ENCODE measurements around the gene LRRC75B. TPM values are rescaled to one million over a fixed set of nuclear protein-coding genes. Genes with fewer than 3 reads are reported as not detected.
"Not testable (repeated sequence)": the region's sequence is repeated elsewhere in the genome, so short reads cannot be mapped to it uniquely, and the experiment has no call there.

LRRC75B gene
- total RNA-seq, 4 donors from 2014 or later: 8.5 to 21.2 (median 14.8) TPM

GRCh38 chr22:24559471-24559870, 33.4 kb downstream of the LRRC75B start:
- no peaks in the 10 kb centered on the region for H3K9me3 ChIP-seq
- WGBS, 2 donors (ENCODE audit: low coverage in 1 of 2): 20 to 49% methylated on average over 1 to 3 of the region's 4 CpGs

DNA sequence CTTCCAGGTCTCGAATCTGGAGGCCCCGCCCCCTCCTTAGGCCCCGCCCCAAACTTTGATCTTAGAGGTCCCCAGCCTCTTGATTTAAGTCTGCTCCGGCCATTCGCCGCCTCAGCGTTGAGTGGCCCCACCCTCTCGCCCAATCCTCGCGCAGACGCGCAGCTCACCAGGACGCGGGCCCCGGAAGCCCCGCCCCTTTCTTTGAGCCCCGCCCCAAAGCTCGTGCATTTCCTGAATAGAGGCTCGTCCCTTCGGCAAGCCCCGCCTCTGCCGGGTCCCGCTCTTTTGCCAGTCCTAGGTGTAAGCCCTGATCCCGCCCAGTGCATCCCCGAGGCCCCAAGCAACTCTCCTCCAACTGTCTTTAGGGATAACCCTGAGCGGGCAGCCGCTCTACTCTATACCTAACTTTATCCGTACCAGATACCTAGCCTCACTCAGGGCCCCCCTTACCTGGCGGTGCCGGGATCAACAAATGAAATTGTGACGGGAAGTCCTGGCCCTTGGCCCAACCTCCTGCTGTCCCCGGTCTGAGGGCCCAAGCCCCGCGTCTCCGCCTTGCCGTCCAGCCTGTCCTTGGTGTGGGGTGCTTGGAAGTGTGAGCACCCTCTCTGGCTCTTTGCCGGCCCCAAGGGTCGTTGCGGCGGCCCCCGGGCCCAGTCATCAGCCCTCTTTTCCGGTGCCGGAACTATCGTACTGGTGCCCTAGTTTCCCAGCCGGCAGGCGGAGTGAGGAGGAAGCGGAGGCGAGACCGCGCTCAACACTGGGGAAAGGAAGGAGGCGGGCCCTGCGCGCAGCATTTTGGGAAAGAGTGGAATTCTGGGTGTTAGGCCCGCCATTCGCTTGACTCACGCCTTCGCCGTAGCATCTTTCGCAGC, 37.5 kb downstream of the LRRC75B start, which contains the start of gene SNRPD3:
Gene SNRPD3, plus strand, starts transcription at position 835 of the 875 bp plus-strand sequence. CDS start 1,676 bp downstream, outside the sequence.
- 0 to 1% methylated on average over 1 to 17 of the region's 59 CpGs for WGBS, 2 donors (ENCODE audit: low coverage in 1 of 2)
- peak; percentile 95 for ATAC-seq
- Histone ChIP-seq H3K4me3 (peak within 1 kb of the TSS; percentile 91 to 98), H3K9me3 (no peaks in the 10 kb centered on the region), H3K36me3 (peaks cover 0 to 42% of the 10 kb centered on the region in 2 donors), H3K27ac (peak within 1 kb of the TSS; percentile 74 to 99 (median 96)), H3K4me1 (peaks cover 2 to 80% (median 26%) of the 10 kb centered on the region in 3 donors), H3K27me3 (no peaks in the 10 kb centered on the region)
- TF ChIP-seq EP300 (IDR thresholded peaks at IDR 0.05) (no peak), CTCF (IDR thresholded peaks at IDR 0.05) (peak in 3 of 4 experiments; percentile 15 to 68 (median 56)), POLR2A (IDR thresholded peaks at IDR 0.05) (peak; percentile 28 to 57), POLR2AphosphoS5 (IDR thresholded peaks at IDR 0.05) (peak; percentile 92)

More at GRCh38 chr22:24559471-24559870, 33.4 kb downstream of the LRRC75B start:
- Histone ChIP-seq H3K27me3 (no peaks in the 10 kb centered on the region), H3K27ac (peak overlapping the region in 1 of 4 donors; percentile 7), H3K4me3 (no peak overlapping the region), H3K4me1 (peaks cover 2 to 82% (median 21%) of the 10 kb centered on the region in 3 donors), H3K36me3 (peaks cover 0 to 49% of the 10 kb centered on the region in 2 donors)
- no peak for TF ChIP-seq CTCF (IDR thresholded peaks at IDR 0.05)
- no peak for TF ChIP-seq POLR2A (IDR thresholded peaks at IDR 0.05)
- TF ChIP-seq EP300 (IDR thresholded peaks at IDR 0.05): no peak
- no peak for TF ChIP-seq POLR2AphosphoS5 (IDR thresholded peaks at IDR 0.05)
- ATAC-seq: no peak

GRCh38 chr22:24554313-24555164, 38.3 kb downstream of the LRRC75B start, which contains the start of gene GUCD1:
Gene GUCD1 (minus strand): TSS chr22:24555138. CDS start chr22:24554991, 147 bp downstream.
- TF ChIP-seq EP300 (IDR thresholded peaks at IDR 0.05): no peak
- TF ChIP-seq POLR2AphosphoS5 (IDR thresholded peaks at IDR 0.05): peak; percentile 65
- peak; percentile 90 for TF ChIP-seq POLR2A (IDR thresholded peaks at IDR 0.05)
- peak in 1 of 4 experiments; percentile 4 for TF ChIP-seq CTCF (IDR thresholded peaks at IDR 0.05)
- peak; percentile 0 for ATAC-seq
- WGBS, 2 donors (ENCODE audit: low coverage in 1 of 2): no CpG with 5 or more reads among the region's 64 CpGs
- no peaks in the 10 kb centered on the region for H3K9me3 ChIP-seq
- H3K36me3 ChIP-seq: peaks cover 0 to 40% of the 10 kb centered on the region in 2 donors
- no peaks in the 10 kb centered on the region for H3K27me3 ChIP-seq
- peaks cover 2 to 81% (median 25%) of the 10 kb centered on the region in 3 donors for H3K4me1 ChIP-seq
- H3K27ac ChIP-seq: peak within 1 kb of the TSS; percentile 74 to 99 (median 96)
- peak within 1 kb of the TSS; percentile 91 to 98 for H3K4me3 ChIP-seq

- H3K4me1 ChIP-seq: peaks cover 2 to 74% (median 24%) of the 10 kb centered on the region in 3 donors
- WGBS, 2 donors (ENCODE audit: low coverage in 1 of 2): 22% methylated on average over 7 of the region's 12 CpGs; no CpG with 5 or more reads in 1 of the 2 donors
- no peak for ATAC-seq
Measured at GRCh38 chr22:24553597-24554312, 39.1 kb downstream of the LRRC75B start.

DNA sequence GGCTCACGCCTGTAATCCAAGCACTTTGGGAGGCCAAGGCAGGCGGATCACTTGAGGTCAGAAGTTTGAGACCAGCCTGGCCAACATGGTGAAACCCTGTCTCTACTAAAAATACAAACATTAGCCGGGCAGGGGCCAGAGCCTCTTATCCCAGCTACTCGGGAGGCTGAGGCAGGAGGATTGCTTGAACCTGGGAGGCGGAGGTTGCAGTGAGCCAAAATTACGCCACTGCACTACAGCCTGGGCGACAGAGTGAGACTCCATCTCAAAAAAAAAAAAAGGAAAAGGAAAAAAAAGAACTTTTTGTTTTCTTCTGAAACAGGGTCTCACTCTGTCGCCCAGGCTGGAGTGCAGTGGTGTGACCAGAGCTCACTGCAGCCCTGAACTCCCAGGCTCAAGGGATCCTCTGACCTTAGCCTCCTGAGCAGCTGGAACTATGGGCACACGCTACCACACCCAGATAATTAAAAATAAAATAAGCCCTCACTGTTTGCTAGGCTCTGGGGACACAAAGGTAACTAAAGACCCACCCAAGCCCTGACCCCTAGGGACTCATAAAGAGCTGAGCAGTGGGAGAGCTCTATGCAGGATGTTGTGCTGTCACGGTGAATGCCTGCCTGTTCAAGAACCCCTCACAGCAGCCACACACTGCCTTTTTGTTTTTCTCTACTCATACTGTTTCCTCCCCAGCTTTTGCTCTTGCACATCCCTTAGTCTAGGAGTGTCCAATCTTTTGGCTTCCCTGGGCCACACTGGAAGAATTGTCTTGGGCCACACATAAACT, 40.2 kb downstream of the LRRC75B start:
- not testable (repeated sequence) for H3K4me3 ChIP-seq, H3K9me3 ChIP-seq, ATAC-seq, H3K27me3 ChIP-seq
- peaks cover 0 to 40% of the 10 kb centered on the region in 2 donors for H3K36me3 ChIP-seq
- H3K27ac ChIP-seq: peak overlapping the region in 3 of 4 donors; percentile 95 to 98 (median 96)
- H3K4me1 ChIP-seq: peaks cover 2 to 64% (median 24%) of the 10 kb centered on the region in 3 donors
- WGBS, 2 donors (ENCODE audit: low coverage in 1 of 2): 55 to 76% methylated on average over 2 to 4 of the region's 10 CpGs

More at GRCh38 chr22:24553597-24554312, 39.1 kb downstream of the LRRC75B start:
- TF ChIP-seq POLR2AphosphoS5 (IDR thresholded peaks at IDR 0.05): no peak
- TF ChIP-seq EP300 (IDR thresholded peaks at IDR 0.05): no peak
- TF ChIP-seq POLR2A (IDR thresholded peaks at IDR 0.05): no peak
- no peak for TF ChIP-seq CTCF (IDR thresholded peaks at IDR 0.05)
- H3K36me3 ChIP-seq: peaks cover 0 to 40% of the 10 kb centered on the region in 2 donors
- H3K27me3 ChIP-seq: no peaks in the 10 kb centered on the region
- peak overlapping the region; percentile 58 to 98 for H3K4me3 ChIP-seq
- no peaks in the 10 kb centered on the region for H3K9me3 ChIP-seq
- H3K27ac ChIP-seq: peak overlapping the region; percentile 73 to 98 (median 96)

All from gastroesophageal sphincter (tissue), 4 donors.